Nephron (organoid): ENCODE results near the gene DAPK3.

ENCODE experiments used
- H3K27ac Mint-ChIP-seq, 3 experiments: 2 replicates each; pipeline ENCODE4 v1.8.0; 2020; ENCODE audit warnings: mixed read lengths in 3 of 3, mild to moderate bottlenecking in 2 of 3, moderate library complexity in 1 of 3
- H3K27me3 Mint-ChIP-seq: 2 replicates; pipeline ENCODE4 v1.8.0; 2021; ENCODE audit warnings: low read depth, mild to moderate bottlenecking, moderate library complexity, mixed read lengths
- H3K36me3 Mint-ChIP-seq: 2 replicates; pipeline ENCODE4 v1.8.0; 2020; ENCODE audit warnings: low read depth, mixed read lengths
- H3K4me1 Mint-ChIP-seq: 2 replicates; pipeline ENCODE4 v1.8.0; 2020; ENCODE audit warnings: mixed read lengths
- H3K4me3 Mint-ChIP-seq, 3 experiments: 2 replicates each; pipeline ENCODE4 v1.8.0; 2020; ENCODE audit warnings: mild to moderate bottlenecking in 3 of 3, mixed read lengths in 3 of 3, moderate library complexity in 2 of 3
- H3K9me3 Mint-ChIP-seq: 2 replicates; pipeline ENCODE4 v1.8.0; 2020; ENCODE audit warnings: mixed read lengths
- TF ChIP-seq, protein P1 (sequence below), 3 experiments: fragments of 200-600 bp; sonication (generic); IDR thresholded peaks; one replicate each; pipeline ENCODE4 v1.5.0; 2021; ENCODE audit warnings: antibody characterized with exemption in 3 of 3; ENCODE audit not compliant: unreplicated experiment in 3 of 3

Gene DAPK3

GRCh38 chr19:3936506-3937442 lies 34.1 kb downstream of the DAPK3 start:
- H3K9me3 Mint-ChIP-seq: no peaks in the 10 kb centered on the region
- H3K4me1 Mint-ChIP-seq: no peaks in the 10 kb centered on the region
- no peaks in the 10 kb centered on the region for H3K36me3 Mint-ChIP-seq
- H3K4me3 Mint-ChIP-seq: no peak overlapping the region
- no peak overlapping the region for H3K27ac Mint-ChIP-seq
- TF ChIP-seq, protein P1, sequence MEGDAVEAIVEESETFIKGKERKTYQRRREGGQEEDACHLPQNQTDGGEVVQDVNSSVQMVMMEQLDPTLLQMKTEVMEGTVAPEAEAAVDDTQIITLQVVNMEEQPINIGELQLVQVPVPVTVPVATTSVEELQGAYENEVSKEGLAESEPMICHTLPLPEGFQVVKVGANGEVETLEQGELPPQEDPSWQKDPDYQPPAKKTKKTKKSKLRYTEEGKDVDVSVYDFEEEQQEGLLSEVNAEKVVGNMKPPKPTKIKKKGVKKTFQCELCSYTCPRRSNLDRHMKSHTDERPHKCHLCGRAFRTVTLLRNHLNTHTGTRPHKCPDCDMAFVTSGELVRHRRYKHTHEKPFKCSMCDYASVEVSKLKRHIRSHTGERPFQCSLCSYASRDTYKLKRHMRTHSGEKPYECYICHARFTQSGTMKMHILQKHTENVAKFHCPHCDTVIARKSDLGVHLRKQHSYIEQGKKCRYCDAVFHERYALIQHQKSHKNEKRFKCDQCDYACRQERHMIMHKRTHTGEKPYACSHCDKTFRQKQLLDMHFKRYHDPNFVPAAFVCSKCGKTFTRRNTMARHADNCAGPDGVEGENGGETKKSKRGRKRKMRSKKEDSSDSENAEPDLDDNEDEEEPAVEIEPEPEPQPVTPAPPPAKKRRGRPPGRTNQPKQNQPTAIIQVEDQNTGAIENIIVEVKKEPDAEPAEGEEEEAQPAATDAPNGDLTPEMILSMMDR (IDR thresholded peaks at IDR 0.05; ENCODE audit: unreplicated experiment in 3 of 3): no peak
- H3K27me3 Mint-ChIP-seq: peaks cover 29% of the 10 kb centered on the region

DNA sequence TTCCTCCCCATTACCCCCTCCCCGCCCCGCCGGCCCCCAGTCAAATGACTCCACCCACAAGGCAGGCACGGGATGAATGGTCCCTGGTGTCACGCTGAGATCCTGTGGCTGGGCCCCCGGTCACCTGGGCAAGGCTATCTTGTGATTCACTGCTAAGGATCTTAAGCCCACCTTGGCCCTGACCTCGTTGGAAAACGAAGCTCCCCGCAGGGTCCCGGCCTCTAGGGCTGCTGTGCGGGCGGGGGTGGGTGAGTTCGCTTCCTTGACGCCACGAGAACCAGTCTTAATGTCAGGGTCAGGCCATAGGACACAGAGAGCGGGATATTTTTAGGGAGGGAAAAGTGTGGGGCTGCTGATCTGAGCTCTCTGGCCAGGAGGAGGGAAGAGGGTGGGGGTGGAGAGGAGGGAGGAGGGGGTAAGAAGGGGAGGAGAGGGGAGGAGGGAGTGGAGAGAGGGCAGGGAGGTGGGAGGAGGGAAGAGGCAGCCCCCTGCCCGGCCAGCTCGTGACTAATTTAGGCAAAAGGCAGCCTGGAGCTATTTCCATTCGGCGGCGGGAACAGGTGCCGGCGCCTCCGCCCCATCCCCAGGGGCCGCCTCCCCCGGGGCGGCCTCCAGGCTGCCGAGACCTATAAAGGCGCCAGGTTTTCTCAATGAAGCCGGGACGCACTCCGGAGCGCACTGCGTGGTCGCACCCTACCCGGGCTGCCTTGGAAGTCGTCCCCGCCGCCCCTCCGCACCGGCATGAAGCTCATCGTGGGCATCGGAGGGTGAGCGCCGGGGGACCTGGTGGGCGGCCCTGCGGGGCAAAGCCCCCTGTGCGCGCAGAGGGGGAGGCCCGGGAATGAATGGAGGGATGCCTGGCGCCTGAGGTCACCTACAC lies 37.7 kb downstream of the DAPK3 start, which contains the start of gene NMRK2:
TSS of gene NMRK2 (plus strand) at position 139 of the 880 bp plus-strand sequence. CDS start at position 742, 603 bp downstream.
- TF ChIP-seq, protein P1 (IDR thresholded peaks at IDR 0.05; ENCODE audit: unreplicated experiment in 3 of 3): no peak
- H3K4me1 Mint-ChIP-seq: no peaks in the 10 kb centered on the region
- H3K9me3 Mint-ChIP-seq: no peaks in the 10 kb centered on the region
- no peaks in the 10 kb centered on the region for H3K36me3 Mint-ChIP-seq
- H3K27ac Mint-ChIP-seq: no peak within 1 kb of the TSS
- peaks cover 41% of the 10 kb centered on the region for H3K27me3 Mint-ChIP-seq
- H3K4me3 Mint-ChIP-seq: peak within 1 kb of the TSS; percentile 46 to 70 (median 62)

DNA sequence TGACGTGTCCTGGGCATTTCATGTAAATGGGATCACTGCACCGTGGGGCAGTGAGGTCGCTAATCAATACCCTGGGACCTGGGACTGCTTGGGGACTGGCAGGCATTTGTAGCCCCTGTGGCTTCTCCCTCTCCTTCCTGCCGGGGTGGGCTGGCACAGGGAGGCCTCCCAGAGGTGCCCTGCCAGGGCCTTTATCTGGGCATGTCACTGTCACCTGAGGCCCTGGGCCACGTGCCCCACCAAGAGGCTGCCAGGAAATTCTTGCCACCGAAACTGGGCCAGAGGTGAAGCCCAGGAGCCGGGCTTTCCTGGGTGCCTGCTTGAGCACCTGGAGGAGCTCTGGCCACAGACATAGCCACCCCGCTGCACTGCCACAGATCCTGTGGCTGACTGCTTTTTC lies 39.9 kb downstream of the DAPK3 start:
- no peak overlapping the region for H3K4me3 Mint-ChIP-seq

DNA sequence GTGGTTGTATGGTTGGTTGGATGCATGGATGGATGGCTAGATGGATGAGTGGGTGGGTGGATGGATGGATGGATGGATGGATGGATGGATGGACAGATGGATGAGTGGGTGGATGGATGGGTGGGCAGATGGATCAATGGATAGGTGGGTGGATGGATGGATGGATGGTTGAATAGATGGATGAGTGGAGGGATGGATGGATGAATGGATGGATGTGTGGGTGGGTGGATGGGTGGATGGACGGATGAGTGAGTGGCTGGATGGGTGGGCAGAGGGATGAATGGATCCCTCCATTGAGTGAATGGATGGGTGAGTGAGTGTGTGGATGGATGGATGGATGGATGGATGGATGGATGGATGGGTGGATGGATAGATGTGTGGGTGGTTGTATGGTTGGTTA lies 47.0 kb downstream of the DAPK3 start:
- H3K36me3 Mint-ChIP-seq: no peaks in the 10 kb centered on the region
- peaks cover under 1% of the 10 kb centered on the region for H3K27me3 Mint-ChIP-seq
- no peak overlapping the region for H3K4me3 Mint-ChIP-seq
- no peaks in the 10 kb centered on the region for H3K4me1 Mint-ChIP-seq
- TF ChIP-seq, protein P1 (IDR thresholded peaks at IDR 0.05; ENCODE audit: unreplicated experiment in 3 of 3): no peak
- H3K27ac Mint-ChIP-seq: no peak overlapping the region
- peaks cover 20% of the 10 kb centered on the region for H3K9me3 Mint-ChIP-seq

More for the DNA sequence above, 39.9 kb downstream of the DAPK3 start:
- TF ChIP-seq, protein P1 (IDR thresholded peaks at IDR 0.05; ENCODE audit: unreplicated experiment in 3 of 3): no peak
- H3K4me1 Mint-ChIP-seq: no peaks in the 10 kb centered on the region
- no peak overlapping the region for H3K27ac Mint-ChIP-seq
- H3K27me3 Mint-ChIP-seq: peaks cover 41% of the 10 kb centered on the region
- H3K9me3 Mint-ChIP-seq: no peaks in the 10 kb centered on the region
- no peaks in the 10 kb centered on the region for H3K36me3 Mint-ChIP-seq

GRCh38 chr19:3923096-3923758 lies 47.7 kb downstream of the DAPK3 start:
- H3K4me1 Mint-ChIP-seq: no peaks in the 10 kb centered on the region
- TF ChIP-seq, protein P1 (IDR thresholded peaks at IDR 0.05; ENCODE audit: unreplicated experiment in 3 of 3): no peak
- H3K27me3 Mint-ChIP-seq: no peaks in the 10 kb centered on the region
- H3K4me3 Mint-ChIP-seq: no peak overlapping the region
- no peak overlapping the region for H3K27ac Mint-ChIP-seq
- H3K9me3 Mint-ChIP-seq: peaks cover 20% of the 10 kb centered on the region
- H3K36me3 Mint-ChIP-seq: no peaks in the 10 kb centered on the region
